H1 (cell line): ENCODE results near the gene MYO1A. TPM values are rescaled to one million over a fixed set of nuclear protein-coding genes. Genes with fewer than 3 reads are reported as not detected.
"Not testable (repeated sequence)": the region's sequence is repeated elsewhere in the genome, so short reads cannot be mapped to it uniquely, and the experiment has no call there.

Source experiments
- CTCF ChIA-PET: fragments of 300-600 bp; sonication (Branson Sonifier 250); formaldehyde crosslinking; loops from one replicate; lab custom pipeline; 2021; ENCODE audit not compliant: partially characterized antibody; lab: Charles Lee
- POLR2A ChIA-PET: fragments of 300-600 bp; sonication (Branson Sonifier 250); formaldehyde crosslinking; loops from one replicate; lab custom pipeline; 2021; ENCODE audit warnings: inconsistent platforms; ENCODE audit not compliant: partially characterized antibody; lab: Charles Lee
- DNase-seq, 2 experiments: peaks; one replicate each; pipeline versions ENCODE4 v3.0.0 to v3.0.0-alpha.2; 2010 to 2022; ENCODE audit warnings: low spot score in 2 of 2, low read depth in 1 of 2, mixed read lengths in 1 of 2
- FAIRE-seq: peaks from 2 replicates; lab custom pipeline; 2011; peaks lifted over from hg19 to GRCh38; lab: Jason Lieb, UNC
- H2AFZ ChIP-seq: 2 replicates; pipeline ENCODE4 v1.8.1; 2012; ENCODE audit warnings: low read length, inconsistent platforms
- H2AK5ac ChIP-seq: 2 replicates; pipeline ENCODE4 v1.6.1; 2013; ENCODE audit warnings: low read depth, low read length
- H2BK120ac ChIP-seq: replicated peaks from 2 replicates; pipeline ENCODE3; 2013; ENCODE audit warnings: low read depth, low read length, inconsistent platforms
- H2BK12ac ChIP-seq: 2 replicates; pipeline ENCODE4 v1.6.1; 2013; ENCODE audit warnings: low read depth, low read length
- H2BK15ac ChIP-seq: 2 replicates; pipeline ENCODE4 v1.6.1; 2013; ENCODE audit warnings: low read length
- H2BK20ac ChIP-seq: 2 replicates; pipeline ENCODE4 v1.6.1; 2013; ENCODE audit warnings: low read length
- H2BK5ac ChIP-seq: 2 replicates; pipeline ENCODE4 v1.6.1; 2013; ENCODE audit warnings: low read depth, low read length
- H3K14ac ChIP-seq: 2 replicates; pipeline ENCODE4 v1.6.1; 2013; ENCODE audit warnings: inconsistent platforms; ENCODE audit not compliant: insufficient read length
- H3K18ac ChIP-seq: 2 replicates; pipeline ENCODE4 v1.6.1; 2013; ENCODE audit warnings: low read length; ENCODE audit errors: extremely low read depth
- H3K23ac ChIP-seq: 2 replicates; pipeline ENCODE4 v1.6.1; 2013; ENCODE audit warnings: inconsistent platforms; ENCODE audit not compliant: insufficient read length
- H3K23me2 ChIP-seq: 2 replicates; pipeline ENCODE4 v1.6.1; 2013; ENCODE audit warnings: low read depth, low read length
- H3K27ac ChIP-seq: 2 replicates; pipeline ENCODE4 v1.6.1; 2011; ENCODE audit warnings: low read depth, low read length, inconsistent platforms
- H3K27me3 ChIP-seq, 4 experiments: replicated peaks in 1 of 4; 1 replicate in 1 of 4; 2 replicates in 3 of 4; pipeline versions ENCODE4 v1.6.1 to v1.8.1; 2011 to 2013; ENCODE audit warnings: low read length in 3 of 4, mild to moderate bottlenecking in 3 of 4, inconsistent platforms in 2 of 4, mixed read lengths in 2 of 4, moderate library complexity in 1 of 4; ENCODE audit not compliant: control insufficient read depth in 3 of 4, insufficient read depth in 3 of 4; ENCODE audit errors: extremely low read depth in 1 of 4
- H3K36me3 ChIP-seq, 4 experiments: 2 replicates each; pipeline versions ENCODE4 v1.6.1 to v1.8.1; 2011 to 2013; ENCODE audit warnings: mild to moderate bottlenecking in 4 of 4, low read length in 3 of 4, moderate library complexity in 2 of 4, control low read depth in 1 of 4, inconsistent platforms in 1 of 4; ENCODE audit not compliant: insufficient read depth in 4 of 4, control insufficient read depth in 2 of 4
- H3K4ac ChIP-seq: replicated peaks from 2 replicates; pipeline ENCODE3; 2013; ENCODE audit warnings: low read length, low read depth, mixed read lengths, inconsistent platforms; ENCODE audit not compliant: insufficient read length
- H3K4me1 ChIP-seq, 4 experiments: replicated peaks in 1 of 4; 1 replicate in 1 of 4; 2 replicates in 3 of 4; pipeline versions ENCODE4 v1.6.1 to v1.8.1; 2011 to 2013; ENCODE audit warnings: low read length in 3 of 4, inconsistent platforms in 2 of 4, mixed read lengths in 1 of 4; ENCODE audit not compliant: insufficient read depth in 4 of 4, control insufficient read depth in 3 of 4
- H3K4me2 ChIP-seq, 2 experiments: 2 replicates each; pipeline versions ENCODE4 v1.6.1 to v1.8.1; 2011 to 2013; ENCODE audit warnings: low read depth in 2 of 2, low read length in 2 of 2, control low read depth in 1 of 2, inconsistent platforms in 1 of 2, mild to moderate bottlenecking in 1 of 2; ENCODE audit not compliant: insufficient read depth in 1 of 2
- H3K4me3 ChIP-seq, 4 experiments: fragments of 200-600, 300-600 bp in 1 of 4; sonication (generic), shearing (Covaris generic), sonication (Bioruptor Twin) in 1 of 4; 2 replicates each; pipeline versions ENCODE4 v1.5.1 to v1.8.1; 2011 to 2016; ENCODE audit warnings: low read length in 4 of 4, low read depth in 3 of 4, control low read depth in 2 of 4, inconsistent platforms in 2 of 4, mild to moderate bottlenecking in 2 of 4, mixed read lengths in 1 of 4, moderate library complexity in 1 of 4; ENCODE audit not compliant: insufficient read depth in 2 of 4; ENCODE audit errors: extremely low read depth in 1 of 4
- H3K56ac ChIP-seq: replicated peaks from 2 replicates; pipeline ENCODE3; 2013; ENCODE audit warnings: low read depth, mild to moderate bottlenecking, mixed read lengths, low read length, inconsistent platforms; ENCODE audit not compliant: insufficient read length
- H3K79me1 ChIP-seq: 2 replicates; pipeline ENCODE4 v1.6.1; 2013; ENCODE audit warnings: low read depth, low read length, control low read depth
- H3K79me2 ChIP-seq, 2 experiments: 2 replicates each; pipeline versions ENCODE4 v1.6.1 to v1.8.1; 2012 to 2013; ENCODE audit warnings: low read length in 2 of 2, mild to moderate bottlenecking in 2 of 2, inconsistent platforms in 1 of 2; ENCODE audit not compliant: insufficient read depth in 2 of 2, control insufficient read depth in 1 of 2
- H3K9ac ChIP-seq, 4 experiments: replicated peaks in 1 of 4; 1 replicate in 1 of 4; 2 replicates in 3 of 4; pipeline versions ENCODE4 v1.6.1 to v1.8.1; 2011 to 2013; ENCODE audit warnings: low read depth in 3 of 4, low read length in 3 of 4, control low read depth in 2 of 4, mild to moderate bottlenecking in 2 of 4, moderate library complexity in 2 of 4, inconsistent platforms in 1 of 4; ENCODE audit errors: extremely low read depth in 1 of 4
- H3K9me3 ChIP-seq, 2 experiments: 2 replicates each; pipeline versions ENCODE4 v1.6.1 to v1.8.1; 2012 to 2013; ENCODE audit warnings: mild to moderate bottlenecking in 2 of 2, moderate library complexity in 2 of 2, control low read depth in 1 of 2, inconsistent platforms in 1 of 2, low read depth in 1 of 2, low read length in 1 of 2, mixed read lengths in 1 of 2; ENCODE audit not compliant: insufficient read depth in 2 of 2
- H4K20me1 ChIP-seq, 2 experiments: replicated peaks in 1 of 2; 2 replicates each; pipeline versions ENCODE3 to v1.8.1; 2011 to 2013; ENCODE audit warnings: inconsistent platforms in 2 of 2, low read length in 2 of 2, mild to moderate bottlenecking in 1 of 2; ENCODE audit not compliant: insufficient read depth in 2 of 2, control insufficient read depth in 1 of 2
- H4K5ac ChIP-seq: 2 replicates; pipeline ENCODE4 v1.6.1; 2013; ENCODE audit warnings: low read length, low read depth, mixed read lengths, inconsistent platforms; ENCODE audit not compliant: insufficient read length
- H4K8ac ChIP-seq: 2 replicates; pipeline ENCODE4 v1.8.0; 2013; ENCODE audit warnings: mild to moderate bottlenecking, moderate library complexity, low read length, inconsistent platforms; ENCODE audit not compliant: insufficient read depth; ENCODE audit errors: extremely low read depth
- H4K91ac ChIP-seq: replicated peaks from 2 replicates; pipeline ENCODE3; 2013; ENCODE audit warnings: low read length, mixed read lengths, inconsistent platforms; ENCODE audit not compliant: insufficient read length
- EGR1 ChIP-seq: IDR thresholded peaks from 2 replicates; pipeline ENCODE4 v1.6.1; 2011; ENCODE audit warnings: low read depth, low read length, borderline replicate concordance
- WGBS, 2 experiments: shearing (Covaris generic) in 1 of 2; methylation state at CpG; one replicate each; pipeline versions ENCODE4 v1.1.6 to v1.1.7; 2013 to 2015; ENCODE audit warnings: low lambda C conversion rate in 2 of 2, mixed read lengths in 2 of 2, inconsistent platforms in 1 of 2, low coverage in 1 of 2, missing lambda C conversion rate in 1 of 2; ENCODE audit not compliant: insufficient replicate concordance in 2 of 2, insufficient coverage in 1 of 2, insufficient read length in 1 of 2; ENCODE audit errors: extremely low coverage in 1 of 2, missing lambda C conversion rate in 1 of 2; 5-methylcytosine and 5-hydroxymethylcytosine counted together
- polyA plus RNA-seq, 7 experiments: library from polyadenylated mRNA; depleted of rRNA in 3 of 7; stranded (reverse) in 5 of 7; unstranded in 2 of 7; fragments of >200 nt in 5 of 7; fragments of 200-250 nt in 2 of 7; gene quantifications; 1 replicate in 5 of 7; 2 replicates in 1 of 7; 4 replicates in 1 of 7; pipeline versions ENCODE4 v1.2.1 to v1.2.3, GENCODE V29; 2011 to 2013; ENCODE audit warnings: missing spikeins in 2 of 7, mixed read lengths in 2 of 7
- total RNA-seq: library from RNA; stranded (reverse); fragmentation: NEBNext Ultra II Directional; extraction: Animal tissue kit (Norgen Biotek cat#: 25700); gene quantifications from 2 replicates; pipeline ENCODE4 v1.2.1, GENCODE V29; 2021

Gene MYO1A
- total and polyA plus RNA-seq, 2 of the 8 experiments (the other 6 are each of a cell fraction or from before 2014, with no cell fraction given) = 0.54 to 0.77 TPM

DNA sequence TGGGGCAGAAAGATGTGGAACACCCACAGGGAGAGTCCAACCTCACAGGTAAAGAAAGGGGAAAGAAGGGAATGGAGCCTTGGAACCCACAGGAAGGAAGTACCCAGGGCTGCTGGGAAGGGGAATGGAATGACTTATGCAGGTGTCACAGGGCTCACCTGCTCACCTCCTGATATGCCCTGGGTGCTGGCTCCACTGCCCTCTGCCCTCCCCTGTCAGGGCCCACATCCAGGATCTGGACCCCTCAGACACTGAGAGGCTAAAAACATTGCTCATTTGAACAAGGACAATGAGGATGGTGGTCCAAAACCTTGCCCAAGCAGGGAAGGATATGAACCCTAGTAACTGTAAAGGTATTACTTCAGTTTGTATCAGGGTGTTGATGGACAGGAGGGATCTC is 62.9 kb downstream of the MYO1A start:
- H3K27ac ChIP-seq = no peak overlapping the region
- no peak overlapping the region for H3K18ac ChIP-seq
- POLR2A ChIA-PET = interaction anchor here (1.2 kb wide), 1 partner anchor 229 kb away, joined by 5 read pairs; no protein-coding TSS in a partner anchor
- DNase-seq = peak in 1 of 2 experiments; percentile 33
- H3K56ac ChIP-seq = no peak overlapping the region
- TF ChIP-seq EGR1 = no peak
- TF ChIP-seq, all 59 proteins: peak for 0
- Histone ChIP-seq H3K79me2 (no peaks in the 10 kb centered on the region), H2BK5ac (no peak overlapping the region), H4K91ac (no peak overlapping the region), H2BK20ac (no peak overlapping the region), H3K23ac (no peak overlapping the region), H2AK5ac (no peak overlapping the region), H2BK12ac (no peak overlapping the region), H3K79me1 (no peaks in the 10 kb centered on the region), H3K36me3 (no peaks in the 10 kb centered on the region), H2AFZ (peak overlapping the region; percentile 81), H4K8ac (no peak overlapping the region), H2BK120ac (no peak overlapping the region), H4K20me1 (no peaks in the 10 kb centered on the region), H2BK15ac (0 out of 2 replicates have a peak overlapping the region, but pooled peaks have one; percentile 83), H3K4me1 (peaks cover 0 to 3% (median under 1%) of the 10 kb centered on the region in 4 experiments; a peak in 2 of 7 replicates), H3K4me2 (no peak overlapping the region), H3K4ac (no peak overlapping the region), H3K9me3 (no peaks in the 10 kb centered on the region), H3K23me2 (no peaks in the 10 kb centered on the region), H3K27me3 (no peaks in the 10 kb centered on the region), H4K5ac (no peak overlapping the region), H3K4me3 (no peak overlapping the region), H3K9ac (no peak overlapping the region), H3K14ac (no peak overlapping the region)
- CTCF ChIA-PET = interaction anchor here (0.6 to 4.5 kb wide), 40 partner anchors 8 to 235 kb away, joined by 3 to 56 read pairs (median 5); partner anchors contain the start of genes HSD17B6, MYO1A, PRIM1 and SDR9C7
- FAIRE-seq = no peak

GRCh38 chr12:56985714-56986113 is 64.2 kb downstream of the MYO1A start:
- WGBS, 2 experiments = 85% methylated on average over 5 of the region's 6 CpGs; no CpG with 5 or more reads in 1 of the 2 experiments
- H4K8ac ChIP-seq = not testable (repeated sequence)

More at GRCh38 chr12:56985714-56986113, 64.2 kb downstream of the MYO1A start:
- H4K91ac ChIP-seq, H4K5ac ChIP-seq, H2AK5ac ChIP-seq, H2BK12ac ChIP-seq, H3K18ac ChIP-seq, H3K9me3 ChIP-seq, H3K4me1 ChIP-seq, H3K4ac ChIP-seq, H3K79me1 ChIP-seq, H3K23me2 ChIP-seq, H3K23ac ChIP-seq, H2BK15ac ChIP-seq, H2BK20ac ChIP-seq, H2BK120ac ChIP-seq, H3K56ac ChIP-seq, H3K4me3 ChIP-seq, H3K79me2 ChIP-seq, H3K4me2 ChIP-seq, H2BK5ac ChIP-seq, H2AFZ ChIP-seq, POLR2A ChIA-PET, FAIRE-seq, H3K14ac ChIP-seq, H3K36me3 ChIP-seq, H3K27ac ChIP-seq, H4K20me1 ChIP-seq, H3K27me3 ChIP-seq, H3K9ac ChIP-seq: not testable (repeated sequence)
- peak in 1 of 2 experiments; percentile 42 for DNase-seq
- CTCF ChIA-PET = interaction anchor here (1.0 to 4.5 kb wide), 14 partner anchors 11 to 232 kb away, joined by 3 to 56 read pairs (median 10); partner anchors contain the start of gene HSD17B6
